GM12878 (cell line): ENCODE measurements around the gene PHF14.

ENCODE experiments used
- CEBPZ ChIP-seq: fragments of 150-350 bp; IDR thresholded peaks from 2 replicates; pipeline ENCODE4 v1.6.1; 2016; ENCODE audit warnings: low read depth, low read length
- CTCF ChIP-seq, 3 experiments: IDR thresholded peaks in 2 of 3; conservative IDR thresholded peaks in 1 of 3; 2 replicates each; pipeline ENCODE4 v1.5.1; 2011; ENCODE audit warnings: low read depth in 3 of 3, low read length in 3 of 3, mild to moderate bottlenecking in 3 of 3, control low read depth in 2 of 3, moderate library complexity in 2 of 3, inconsistent platforms in 1 of 3, mixed read lengths in 1 of 3; ENCODE audit not compliant: control insufficient read depth in 2 of 3, insufficient read depth in 1 of 3; ENCODE audit errors: extremely low read depth in 1 of 3
- CUX1 ChIP-seq: IDR thresholded peaks from 2 replicates; pipeline ENCODE4 v1.6.1; 2012; ENCODE audit warnings: improper control_type of control experiment, low read depth, low read length; ENCODE audit not compliant: insufficient replicate concordance

- no peak for TF ChIP-seq CTCF (IDR thresholded peaks at IDR 0.05 in 2 of 3, conservative IDR thresholded peaks at IDR 0.05 in 1 of 3; ENCODE audit: control insufficient read depth in 2 of 3, extremely low read depth in 1 of 3, insufficient read depth in 1 of 3, low read depth in 3 of 3, low read length in 3 of 3)
- no peak for TF ChIP-seq CEBPZ
- no peak for TF ChIP-seq CUX1
Measured at GRCh38 chr7:11177793-11178192, 204.1 kb downstream of the PHF14 start.
